GM12878 (cell line): Measurements from ENCODE around the gene CNN3. TPM values are rescaled to one million over a fixed set of nuclear protein-coding genes. Genes with fewer than 3 reads are reported as not detected.

Experiments used
- ATAC-seq: fragments of 200-7000 bp; cut with Tn5 transposase; 3 replicates; pipeline ENCODE4 v1.9.1; 2020; ENCODE audit warnings: mild to moderate bottlenecking, moderate library complexity
- BruUV-seq: library from RNA; stranded (reverse); fragments of 400-500 nt; replicated peaks from 2 replicates; lab custom pipeline; 2021; lab: Mats Ljungman, UMichigan
- CTCF ChIA-PET: fragments of 300-600 bp; sonication (Branson Sonifier 250); formaldehyde crosslinking; extraction: SDS; loops from one replicate; lab custom pipeline; 2021; ENCODE audit warnings: inconsistent platforms; lab: Yijun Ruan, JAX
- POLR2A ChIA-PET: fragments of 350-600 bp; formaldehyde crosslinking; extraction: SDS; loops from one replicate; lab custom pipeline; 2021; ENCODE audit warnings: inconsistent platforms; lab: Charles Lee
- RAD21 ChIA-PET: fragments of 300-600 bp; sonication (Branson Sonifier 250); formaldehyde crosslinking; loops from one replicate; lab custom pipeline; 2023; ENCODE audit warnings: antibody characterized with exemption; ENCODE audit not compliant: unreplicated experiment; lab: Charles Lee
- SMC1A ChIA-PET: fragments of 300-600 bp; sonication (Branson Sonifier 250); formaldehyde crosslinking; loops from one replicate; lab custom pipeline; 2023; ENCODE audit not compliant: unreplicated experiment, uncharacterized antibody; lab: Charles Lee
- DNase-seq: peaks from one replicate; pipeline ENCODE4 v3.0.0-alpha.2; 2011; ENCODE audit warnings: low read depth, low spot score
- FAIRE-seq: peaks from 3 replicates; lab custom pipeline; 2011; peaks lifted over from hg19 to GRCh38; lab: Jason Lieb, UNC
- H2AFZ ChIP-seq: 2 replicates; pipeline ENCODE4 v1.6.0; 2011; ENCODE audit warnings: low read depth, low read length, control low read depth; ENCODE audit not compliant: control insufficient read depth
- H3K27ac ChIP-seq: 2 replicates; pipeline ENCODE4 v1.5.1; 2011; ENCODE audit warnings: control low read depth; ENCODE audit not compliant: control insufficient read depth, insufficient read depth
- H3K27me3 ChIP-seq, 2 experiments: replicated peaks in 1 of 2; 2 replicates each; pipeline versions ENCODE4 v1.6.0 to v1.6.1; 2011; ENCODE audit warnings: low read length in 1 of 2; ENCODE audit not compliant: control insufficient read depth in 2 of 2, insufficient read depth in 2 of 2
- H3K36me3 ChIP-seq, 2 experiments: 2 replicates each; pipeline ENCODE4 v1.5.1; 2011; ENCODE audit warnings: low read length in 1 of 2; ENCODE audit not compliant: control insufficient read depth in 2 of 2, insufficient read depth in 2 of 2
- H3K4me1 ChIP-seq: 2 replicates; pipeline ENCODE4 v1.6.1; 2011; ENCODE audit warnings: mild to moderate bottlenecking, low read length, moderate library complexity, mixed read lengths; ENCODE audit not compliant: control insufficient read depth, insufficient read depth
- H3K4me2 ChIP-seq: 2 replicates; pipeline ENCODE4 v1.6.0; 2011; ENCODE audit warnings: control low read depth; ENCODE audit not compliant: control insufficient read depth, insufficient read depth
- H3K4me3 ChIP-seq: fragments of 200-600 bp; sonication (generic); 2 replicates; pipeline ENCODE4 v1.5.1; 2016
- H3K79me2 ChIP-seq: 2 replicates; pipeline ENCODE4 v1.6.0; 2011; ENCODE audit warnings: low read length; ENCODE audit not compliant: control insufficient read depth, insufficient read depth
- H3K9ac ChIP-seq: 2 replicates; pipeline ENCODE4 v1.8.0; 2011; ENCODE audit warnings: low read length, control low read depth, mixed read lengths; ENCODE audit not compliant: control insufficient read depth, insufficient read depth
- H3K9me3 ChIP-seq: replicated peaks from 3 replicates; pipeline ENCODE4 v1.5.1; 2011; ENCODE audit warnings: mild to moderate bottlenecking, low read length; ENCODE audit not compliant: control insufficient read depth, insufficient read depth
- H4K20me1 ChIP-seq: 2 replicates; pipeline ENCODE4 v1.6.0; 2011; ENCODE audit not compliant: control insufficient read depth, insufficient read depth
- ATF2 ChIP-seq: IDR thresholded peaks from 2 replicates; pipeline ENCODE4 v1.6.1; 2012; ENCODE audit warnings: low read length, inconsistent platforms
- ATF3 ChIP-seq: IDR thresholded peaks from 2 replicates; pipeline ENCODE4 v1.6.1; 2011; ENCODE audit warnings: low read depth, mild to moderate bottlenecking, low read length, moderate library complexity, borderline replicate concordance; ENCODE audit errors: extremely low read depth
- BCL11A ChIP-seq: IDR thresholded peaks from 2 replicates; pipeline ENCODE4 v1.6.1; 2011; ENCODE audit warnings: low read depth, low read length
- BHLHE40 ChIP-seq, 2 experiments: fragments of 450-650 bp in 1 of 2; IDR thresholded peaks; 2 replicates each; pipeline ENCODE4 v1.6.1; 2011 to 2017; ENCODE audit warnings: low read depth in 2 of 2, borderline replicate concordance in 1 of 2, improper control_type of control experiment in 1 of 2, low read length in 1 of 2, mild to moderate bottlenecking in 1 of 2
- CHD4 ChIP-seq: fragments of 200-600 bp; sonication (generic); IDR thresholded peaks from 2 replicates; pipeline ENCODE4 v1.6.1; 2016; ENCODE audit warnings: mild to moderate bottlenecking
- DPF2 ChIP-seq: fragments of 450-650 bp; IDR thresholded peaks from 2 replicates; pipeline ENCODE4 v1.6.1; 2017; ENCODE audit warnings: mild to moderate bottlenecking
- E2F4 ChIP-seq: IDR thresholded peaks from 2 replicates; pipeline ENCODE4 v1.6.1; 2012; ENCODE audit warnings: low read depth, low read length, improper control_type of control experiment
- KDM1A ChIP-seq: fragments of 200-600 bp; sonication (generic); IDR thresholded peaks from 2 replicates; pipeline ENCODE4 v1.6.1; 2016; ENCODE audit warnings: borderline replicate concordance
- MTA3 ChIP-seq: IDR thresholded peaks from 2 replicates; pipeline ENCODE4 v1.6.1; 2012; ENCODE audit warnings: low read length, inconsistent platforms, borderline replicate concordance
- MXI1 ChIP-seq: fragments of 150-350 bp; IDR thresholded peaks from 2 replicates; pipeline ENCODE4 v1.6.1; 2011; ENCODE audit warnings: low read depth, mild to moderate bottlenecking, inconsistent platforms, low read length, improper control_type of control experiment
- PAX5 ChIP-seq: IDR thresholded peaks from 2 replicates; pipeline ENCODE4 v1.6.1; 2011; ENCODE audit warnings: low read depth, low read length, borderline replicate concordance
- POLR2AphosphoS2 ChIP-seq: IDR thresholded peaks from 2 replicates; pipeline ENCODE4 v1.6.1; 2011; ENCODE audit warnings: low read depth, mild to moderate bottlenecking, low read length, improper control_type of control experiment, moderate library complexity
- SUZ12 ChIP-seq: fragments of 200-600 bp; sonication (generic); IDR thresholded peaks from one replicate; pipeline ENCODE4 v1.6.1; 2018; ENCODE audit warnings: antibody characterized with exemption, mild to moderate bottlenecking; ENCODE audit not compliant: unreplicated experiment
- YY1 ChIP-seq: IDR thresholded peaks from 2 replicates; pipeline ENCODE4 v1.6.1; 2011; ENCODE audit warnings: low read depth, mild to moderate bottlenecking, low read length
- ZBED1 ChIP-seq: IDR thresholded peaks from 2 replicates; pipeline ENCODE4 v1.6.1; 2016; ENCODE audit warnings: borderline replicate concordance
- ZBTB11 ChIP-seq: fragments of 450-650 bp; formaldehyde crosslinking; IDR thresholded peaks from 2 replicates; pipeline ENCODE4 v1.5.0; 2022; ENCODE audit warnings: mild to moderate bottlenecking, missing genetic modification characterization
- WGBS: methylation state at CpG from one replicate; pipeline ENCODE4 v1.1.6; 2016; ENCODE audit warnings: low lambda C conversion rate; ENCODE audit not compliant: insufficient replicate concordance, insufficient coverage; ENCODE audit errors: missing lambda C conversion rate; 5-methylcytosine and 5-hydroxymethylcytosine counted together
- in situ Hi-C: fragments of 300-500 bp; cut with MboI; formaldehyde crosslinking; loops from 9 replicates; pipeline ENCODE4 v1.14.3; 2018; ENCODE audit warnings: mixed read lengths
- intact Hi-C: fragments of 100-400 bp; cut with micrococcal nuclease; formaldehyde crosslinking; loops from one replicate; pipeline ENCODE4 v1.14.2; 2022; ENCODE audit not compliant: unreplicated experiment
- polyA plus RNA-seq, 11 experiments: library from polyadenylated mRNA; depleted of rRNA in 4 of 11; unstranded in 6 of 11; stranded (reverse) in 5 of 11; fragments of >200 nt; fragmentation: Nextera tagmentation in 4 of 11; fragmentation: Illumina TruSeq in 1 of 11; extraction: Ambion mirVana in 4 of 11; extraction: Trizol in 1 of 11; gene quantifications; 1 replicate in 1 of 11; 2 replicates in 10 of 11; pipeline versions ENCODE4 v1.2.1 to v1.2.3, GENCODE V29; 2011 to 2016; ENCODE audit warnings: inconsistent platforms in 2 of 11, missing spikeins in 2 of 11, low read depth in 1 of 11
- total RNA-seq, 4 experiments: library from RNA; depleted of rRNA in 3 of 4; stranded (reverse); fragments of >200 nt in 3 of 4; fragmentation: Illumina TruSeq in 1 of 4; extraction: Trizol in 1 of 4; gene quantifications; 2 replicates each; pipeline versions ENCODE4 v1.2.1 to v1.2.3, GENCODE V29; 2013 to 2021

CNN3 gene
- total and polyA plus RNA-seq, 10 of the 15 experiments (the other 5 are each of a cell fraction or from before 2014, with no cell fraction given), result 0.20 to 48.4 (median 34.3) TPM

- Histone ChIP-seq H3K4me3 (no peak overlapping the region), H3K9ac (no peak overlapping the region), H3K9me3 (no peaks in the 10 kb centered on the region), H3K27me3 (no peaks in the 10 kb centered on the region), H2AFZ (no peak overlapping the region), H3K79me2 (no peaks in the 10 kb centered on the region), H3K4me2 (no peak overlapping the region), H3K4me1 (no peaks in the 10 kb centered on the region), H3K27ac (no peak overlapping the region), H3K36me3 (no peaks in the 10 kb centered on the region), H4K20me1 (no peaks in the 10 kb centered on the region)
- CTCF ChIA-PET, result no interaction called here
- SMC1A ChIA-PET, result no interaction called here
- BruUV-seq, result no TSS peak
- POLR2A ChIA-PET, result no interaction called here
- RAD21 ChIA-PET, result no interaction called here
- intact Hi-C loops, result no loop called here
- DNase-seq (no peak), FAIRE-seq (no peak), ATAC-seq (no peak)
- WGBS, result 23% methylated on average over 7 of the region's 7 CpGs
- in situ Hi-C loops, result no loop called here
- no peak for TF ChIP-seq MXI1
- no peak for TF ChIP-seq ATF3
- no peak for TF ChIP-seq BCL11A
- no peak for TF ChIP-seq POLR2AphosphoS2
- TF ChIP-seq E2F4, result no peak
- TF ChIP-seq PAX5, result no peak
- TF ChIP-seq CHD4, result no peak
- no peak for TF ChIP-seq ZBTB11 (CRISPR knock-in tag)
- no peak for TF ChIP-seq MTA3
- no peak for TF ChIP-seq DPF2
- TF ChIP-seq ATF2, result no peak
- no peak for TF ChIP-seq KDM1A
- TF ChIP-seq SUZ12, result no peak
- TF ChIP-seq YY1, result no peak
- no peak for TF ChIP-seq BHLHE40 (IDR thresholded peaks at IDR 0.05; ENCODE audit: borderline replicate concordance in 1 of 2, low read depth in 2 of 2, low read length in 1 of 2)
- no peak for TF ChIP-seq ZBED1
These were observed 28.2 kb downstream of the CNN3 start for GRCh38 chr1:94898491-94899385.
